ENCODE data around the gene CFAP126.

The CFAP126 gene

GRCh38 chr1:161357073-161357472, 10.6 kb downstream of the CFAP126 start:
- Histone ChIP-seq H3K36me3 (ENCODE audit: control insufficient read depth, insufficient read depth, low read length) (no peaks in the 10 kb centered on the region), H2AFZ (no peak overlapping the region), H3K27ac (no peak overlapping the region), H3K9ac (no peak overlapping the region), H3K27me3 (ENCODE audit: control insufficient read depth, insufficient read depth, low read length) (no peaks in the 10 kb centered on the region), H3K4me2 (ENCODE audit: low read length) (no peak overlapping the region), H3K4me1 (no peaks in the 10 kb centered on the region), H3K9me3 (ENCODE audit: control insufficient read depth, low read length) (no peaks in the 10 kb centered on the region), H3K4me3 (ENCODE audit: low read depth, low read length) (no peak overlapping the region), H3K79me2 (no peaks in the 10 kb centered on the region)
- TF ChIP-seq CTCF (IDR thresholded peaks at IDR 0.05), result no peak

DNA sequence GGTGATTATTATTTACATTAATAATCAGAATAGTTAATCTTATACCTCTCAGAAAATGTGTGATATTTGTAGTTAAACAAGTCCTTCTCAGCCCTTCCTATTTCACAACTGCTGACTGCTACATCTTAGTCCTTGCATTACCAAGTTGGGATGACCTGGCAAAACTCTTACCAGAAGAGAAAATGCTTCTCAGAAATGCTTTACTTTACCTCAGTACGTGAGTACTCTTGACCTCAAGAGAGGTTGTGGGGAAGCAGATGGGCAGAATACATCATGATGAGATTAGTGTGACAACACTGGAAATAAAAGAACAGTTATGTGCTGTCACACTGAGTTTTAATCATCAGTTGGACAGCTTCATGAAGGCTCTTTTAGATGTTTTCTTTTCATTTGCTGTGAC, 16.2 kb downstream of the CFAP126 start:
- Histone ChIP-seq H3K27ac (no peak overlapping the region), H3K4me1 (no peaks in the 10 kb centered on the region), H2AFZ (no peak overlapping the region), H3K4me3 (ENCODE audit: low read depth, low read length) (no peak overlapping the region), H3K4me2 (ENCODE audit: low read length) (no peak overlapping the region), H3K27me3 (ENCODE audit: control insufficient read depth, insufficient read depth, low read length) (no peaks in the 10 kb centered on the region), H3K9ac (no peak overlapping the region), H3K9me3 (ENCODE audit: control insufficient read depth, low read length) (no peaks in the 10 kb centered on the region), H3K36me3 (ENCODE audit: control insufficient read depth, insufficient read depth, low read length) (no peaks in the 10 kb centered on the region), H3K79me2 (no peaks in the 10 kb centered on the region)
- no peak for TF ChIP-seq CTCF (IDR thresholded peaks at IDR 0.05)

- Histone ChIP-seq H3K27me3 (ENCODE audit: control insufficient read depth, insufficient read depth, low read length) (no peaks in the 10 kb centered on the region), H3K4me3 (ENCODE audit: low read depth, low read length) (no peak overlapping the region), H3K9ac (no peak overlapping the region), H3K4me2 (ENCODE audit: low read length) (no peak overlapping the region), H2AFZ (no peak overlapping the region), H3K79me2 (no peaks in the 10 kb centered on the region), H3K4me1 (no peaks in the 10 kb centered on the region), H3K36me3 (ENCODE audit: control insufficient read depth, insufficient read depth, low read length) (no peaks in the 10 kb centered on the region), H3K27ac (no peak overlapping the region), H3K9me3 (ENCODE audit: control insufficient read depth, low read length) (no peaks in the 10 kb centered on the region)
- no peak for TF ChIP-seq CTCF (IDR thresholded peaks at IDR 0.05)
Measured at GRCh38 chr1:161350671-161351070, 17.0 kb downstream of the CFAP126 start.

- H3K36me3 ChIP-seq (ENCODE audit: control insufficient read depth, insufficient read depth, low read length), result no peaks in the 10 kb centered on the region
Measured at GRCh38 chr1:161342821-161343220, 24.9 kb downstream of the CFAP126 start.

More at GRCh38 chr1:161342821-161343220, 24.9 kb downstream of the CFAP126 start:
- no peak for TF ChIP-seq CTCF (IDR thresholded peaks at IDR 0.05)
- Histone ChIP-seq H3K4me1 (no peaks in the 10 kb centered on the region), H3K4me3 (ENCODE audit: low read depth, low read length) (no peak overlapping the region), H2AFZ (no peak overlapping the region), H3K4me2 (ENCODE audit: low read length) (no peak overlapping the region), H3K27me3 (ENCODE audit: control insufficient read depth, insufficient read depth, low read length) (no peaks in the 10 kb centered on the region), H3K9me3 (ENCODE audit: control insufficient read depth, low read length) (no peaks in the 10 kb centered on the region), H3K9ac (no peak overlapping the region), H3K27ac (no peak overlapping the region), H3K79me2 (peaks cover 2% of the 10 kb centered on the region)
